WTC11 (cell line): ENCODE data around the gene UBLCP1. TPM values are rescaled to one million over a fixed set of nuclear protein-coding genes. Genes with fewer than 3 reads are reported as not detected.

Experiments
- ATAC-seq: fragments of 200-7000 bp; cut with Tn5 transposase; 2 replicates; pipeline ENCODE4 v1.10.0; 2021; ENCODE audit warnings: mild to moderate bottlenecking, moderate library complexity
- CTCF ChIA-PET: fragments of 300-600 bp; sonication (Branson Sonifier 250); formaldehyde crosslinking; loops from one replicate; lab custom pipeline; 2021; ENCODE audit warnings: antibody characterized with exemption; lab: Charles Lee
- POLR2A ChIA-PET: fragments of 350-600 bp; sonication (Branson Sonifier 250); formaldehyde crosslinking; loops from one replicate; lab custom pipeline; 2021; ENCODE audit warnings: antibody characterized with exemption; lab: Charles Lee
- DNase-seq: peaks from one replicate; pipeline ENCODE4 v3.0.0; 2021; ENCODE audit warnings: low spot score
- H3K27ac Mint-ChIP-seq: 2 replicates; pipeline ENCODE4 v1.8.0; 2021; ENCODE audit warnings: mixed read lengths
- H3K27me3 Mint-ChIP-seq: 2 replicates; pipeline ENCODE4 v1.8.0; 2021; ENCODE audit warnings: low read depth, mild to moderate bottlenecking, moderate library complexity, mixed read lengths
- H3K36me3 Mint-ChIP-seq: 2 replicates; pipeline ENCODE4 v1.8.0; 2021; ENCODE audit warnings: mixed read lengths
- H3K4me1 Mint-ChIP-seq: 2 replicates; pipeline ENCODE4 v1.8.0; 2022; ENCODE audit warnings: mixed read lengths
- H3K4me3 Mint-ChIP-seq: 2 replicates; pipeline ENCODE4 v1.8.0; 2021; ENCODE audit warnings: mild to moderate bottlenecking, moderate library complexity, mixed read lengths
- H3K9me3 Mint-ChIP-seq: 2 replicates; pipeline ENCODE4 v1.8.0; 2021; ENCODE audit warnings: mixed read lengths
- AR ChIP-seq: fragments of 250-450 bp; sonication (Bioruptor Pico); IDR thresholded peaks from 2 replicates; pipeline ENCODE4 v1.9.0; 2021; ENCODE audit warnings: mild to moderate bottlenecking
- CREB1 ChIP-seq: sonication (generic); formaldehyde crosslinking; IDR thresholded peaks from 2 replicates; pipeline ENCODE4 v1.8.0; 2023; ENCODE audit warnings: mild to moderate bottlenecking, missing genetic modification reagents
- ESRRA ChIP-seq: sonication (generic); formaldehyde crosslinking; IDR thresholded peaks from 2 replicates; pipeline ENCODE4 v1.8.1; 2022; ENCODE audit warnings: mild to moderate bottlenecking, missing genetic modification reagents, borderline replicate concordance
- FOXP1 ChIP-seq: sonication (generic); formaldehyde crosslinking; IDR thresholded peaks from 2 replicates; pipeline ENCODE4 v1.8.0; 2022; ENCODE audit warnings: missing genetic modification reagents, mild to moderate bottlenecking, moderate library complexity, borderline replicate concordance
- HMGXB4 ChIP-seq: sonication (generic); formaldehyde crosslinking; IDR thresholded peaks from 2 replicates; pipeline ENCODE4 v1.8.1; 2023; ENCODE audit warnings: mild to moderate bottlenecking, moderate library complexity, missing genetic modification reagents
- JUN ChIP-seq: sonication (generic); formaldehyde crosslinking; IDR thresholded peaks from 2 replicates; pipeline ENCODE4 v1.8.0; 2023; ENCODE audit warnings: mild to moderate bottlenecking, missing genetic modification reagents
- KAT7 ChIP-seq: sonication (generic); formaldehyde crosslinking; IDR thresholded peaks from 2 replicates; pipeline ENCODE4 v1.8.1; 2023; ENCODE audit warnings: missing genetic modification reagents, mild to moderate bottlenecking, borderline replicate concordance
- MYBL2 ChIP-seq: sonication (generic); formaldehyde crosslinking; IDR thresholded peaks from 2 replicates; pipeline ENCODE4 v1.8.1; 2023; ENCODE audit warnings: mild to moderate bottlenecking, moderate library complexity, missing genetic modification reagents
- NFATC4 ChIP-seq: fragments of 250-450 bp; sonication (Bioruptor Pico); IDR thresholded peaks from 2 replicates; pipeline ENCODE4 v1.9.0; 2021; ENCODE audit warnings: mild to moderate bottlenecking
- PRDM15 ChIP-seq: sonication (generic); formaldehyde crosslinking; IDR thresholded peaks from 2 replicates; pipeline ENCODE4 v1.8.0; 2022; ENCODE audit warnings: missing genetic modification reagents
- USF2 ChIP-seq: sonication (generic); formaldehyde crosslinking; IDR thresholded peaks from 2 replicates; pipeline ENCODE4 v1.8.1; 2023; ENCODE audit warnings: mild to moderate bottlenecking, missing genetic modification reagents, moderate library complexity
- ZBTB43 ChIP-seq: sonication (generic); formaldehyde crosslinking; IDR thresholded peaks from 2 replicates; pipeline ENCODE4 v1.8.1; 2023; ENCODE audit warnings: mild to moderate bottlenecking, missing genetic modification reagents
- ZNF317 ChIP-seq: sonication (generic); formaldehyde crosslinking; IDR thresholded peaks from 2 replicates; pipeline ENCODE4 v1.8.1; 2023; ENCODE audit warnings: low read depth, mild to moderate bottlenecking, moderate library complexity, missing genetic modification reagents, borderline replicate concordance
- ZNF425 ChIP-seq: fragments of 250-450 bp; sonication (Bioruptor Pico); conservative IDR thresholded peaks from 2 replicates; pipeline ENCODE4 v1.9.0; 2021; ENCODE audit warnings: mild to moderate bottlenecking
- ZNF512 ChIP-seq: sonication (generic); formaldehyde crosslinking; IDR thresholded peaks from 2 replicates; pipeline ENCODE4 v1.8.1; 2022; ENCODE audit warnings: missing genetic modification reagents, borderline replicate concordance
- ZNF671 ChIP-seq: fragments of 250-450 bp; sonication (Bioruptor Pico); IDR thresholded peaks from 2 replicates; pipeline ENCODE4 v1.8.0; 2021; ENCODE audit warnings: mild to moderate bottlenecking
- total RNA-seq: library from RNA; stranded (reverse); gene quantifications from 3 replicates; pipeline ENCODE4 v1.2.3, GENCODE V29; 2021

The UBLCP1 gene
- total RNA-seq, 1 experiment from 2014 or later: 31.0 TPM

- no peak for TF ChIP-seq USF2 (CRISPR knock-in tag)
- TF ChIP-seq HMGXB4 (CRISPR knock-in tag): no peak
Measured at GRCh38 chr5:159286420-159287035, 23.4 kb downstream of the UBLCP1 start (continued).

GRCh38 chr5:159290741-159291140, 27.7 kb downstream of the UBLCP1 start:
- CTCF ChIA-PET: interaction anchor here (1.2 kb wide), 1 partner anchor 26 kb away, joined by 4 read pairs; no protein-coding TSS in a partner anchor
- no peak overlapping the region for H3K27ac Mint-ChIP-seq
- no peak overlapping the region for H3K4me3 Mint-ChIP-seq
- no peaks in the 10 kb centered on the region; the same call in 1 of the 2 replicates for H3K27me3 Mint-ChIP-seq
- DNase-seq (no peak), ATAC-seq (no peak)
- H3K9me3 Mint-ChIP-seq: no peaks in the 10 kb centered on the region
- peaks cover 4% of the 10 kb centered on the region for H3K4me1 Mint-ChIP-seq
- no peak for TF ChIP-seq CREB1
- no peak for TF ChIP-seq ZBTB43
- no peak for TF ChIP-seq ESRRA (CRISPR knock-in tag)
- TF ChIP-seq FOXP1 (CRISPR knock-in tag): no peak
- no peak for TF ChIP-seq ZNF671 (CRISPR knock-in tag)
- no peak for TF ChIP-seq ZNF512 (CRISPR knock-in tag)
- H3K36me3 Mint-ChIP-seq: no peaks in the 10 kb centered on the region
- POLR2A ChIA-PET: no interaction called here

- no peak for ATAC-seq
- peaks cover 4% of the 10 kb centered on the region for H3K4me1 Mint-ChIP-seq
- ChIA-PET POLR2A (no interaction called here), CTCF (no interaction called here)
- H3K4me3 Mint-ChIP-seq: no peak overlapping the region
- no peak overlapping the region for H3K27ac Mint-ChIP-seq
- H3K9me3 Mint-ChIP-seq: peaks cover 40% of the 10 kb centered on the region
- no peak for DNase-seq
- peaks cover 3% of the 10 kb centered on the region for H3K27me3 Mint-ChIP-seq
- peaks cover 23% of the 10 kb centered on the region for H3K36me3 Mint-ChIP-seq
- TF ChIP-seq ZNF317 (CRISPR knock-in tag): no peak
- no peak for TF ChIP-seq AR (CRISPR knock-in tag)
- TF ChIP-seq ZNF425 (CRISPR knock-in tag): no peak
- no peak for TF ChIP-seq PRDM15 (CRISPR knock-in tag)
- TF ChIP-seq ZBTB43: no peak
- no peak for TF ChIP-seq NFATC4 (CRISPR knock-in tag)
- TF ChIP-seq JUN (CRISPR knock-in tag): no peak
- TF ChIP-seq KAT7 (CRISPR knock-in tag): no peak
- TF ChIP-seq MYBL2 (CRISPR knock-in tag): no peak
Measured at GRCh38 chr5:159294921-159295320, 31.8 kb downstream of the UBLCP1 start.
